ENCODE data around the gene REEP3.

Gene REEP3

DNA sequence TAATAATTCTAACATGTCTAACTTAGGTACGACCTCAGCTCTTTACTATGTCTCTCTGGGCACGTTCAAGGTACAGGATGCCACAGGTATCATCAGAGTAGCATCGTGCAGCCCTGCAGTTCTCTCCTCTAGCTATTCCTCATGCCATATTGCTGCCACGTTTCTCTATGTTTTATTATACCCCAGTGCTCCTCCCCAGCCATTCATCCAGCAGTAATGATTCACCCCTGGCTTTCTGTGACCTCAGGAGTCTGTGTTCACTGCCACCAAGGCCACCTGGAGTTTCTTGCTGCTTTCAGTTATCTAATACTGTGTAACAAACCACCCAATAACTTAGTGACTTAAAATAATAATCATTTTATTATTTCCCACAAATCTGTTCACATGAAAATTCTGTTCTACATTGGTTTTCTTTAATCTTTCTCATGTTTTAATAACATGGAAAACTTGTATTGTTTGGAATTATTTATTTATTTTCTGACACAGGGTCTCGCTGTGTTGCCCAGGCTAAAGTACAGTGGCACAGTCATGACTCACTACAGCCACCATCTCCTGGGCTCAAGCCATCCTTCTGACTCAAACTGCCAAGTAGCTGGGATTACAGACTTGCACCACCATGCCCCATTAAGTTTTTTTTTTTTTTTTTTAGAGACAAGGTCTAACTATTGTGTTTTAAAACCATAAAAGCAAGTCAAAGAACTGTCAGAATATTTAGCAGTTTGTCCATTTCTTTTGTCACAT lies 21.8 kb downstream of the REEP3 start:
- Histone ChIP-seq H3K4me2 (no peak overlapping the region), H3K4me1 (peaks cover 8% of the 10 kb centered on the region), H4K20me1 (peaks cover 36% of the 10 kb centered on the region; the same call in 1 of the 2 replicates)

DNA sequence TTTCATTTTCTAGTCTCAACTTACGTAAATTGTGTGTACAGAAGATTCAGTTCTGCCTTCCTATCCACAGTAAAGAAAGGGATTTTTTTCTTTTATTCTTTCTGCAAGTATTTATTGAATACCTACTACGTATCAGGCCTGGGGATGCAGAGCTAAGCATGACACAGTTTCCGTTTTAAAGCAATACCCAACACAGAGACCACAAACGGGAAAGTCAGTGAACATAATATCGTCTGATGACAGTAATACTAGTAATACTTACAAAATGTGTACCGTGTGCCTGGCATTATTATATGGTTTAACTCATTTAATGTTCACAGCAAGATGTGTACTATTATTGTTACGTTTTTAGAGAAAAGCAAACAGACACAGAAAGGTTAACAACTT lies 22.4 kb downstream of the REEP3 start:
- peaks cover 9% of the 10 kb centered on the region for H3K36me3 ChIP-seq
- no peak overlapping the region for H3K4me3 ChIP-seq
- 0 out of 2 replicates have a peak, but pooled peaks cover 4% of the 10 kb centered on the region for H3K9me3 ChIP-seq
- peaks cover 30% of the 10 kb centered on the region; the same call in 1 of the 2 replicates for H4K20me1 ChIP-seq
- TF ChIP-seq Cebpa-rat (IDR thresholded peaks at IDR 0.05): no peak
- no peak overlapping the region for H3K27ac ChIP-seq
- peaks cover 8% of the 10 kb centered on the region for H3K4me1 ChIP-seq
- H3K9ac ChIP-seq: no peak overlapping the region
- H3K27me3 ChIP-seq: no peaks in the 10 kb centered on the region
- no peak overlapping the region for H3K4me2 ChIP-seq

More for the DNA sequence above, 21.8 kb downstream of the REEP3 start:
- Histone ChIP-seq H3K27me3 (no peaks in the 10 kb centered on the region), H3K4me3 (no peak overlapping the region), H3K9me3 (0 out of 2 replicates have a peak, but pooled peaks cover 4% of the 10 kb centered on the region), H3K36me3 (peaks cover 9% of the 10 kb centered on the region), H3K27ac (no peak overlapping the region), H3K9ac (no peak overlapping the region)
- no peak for TF ChIP-seq Cebpa-rat (IDR thresholded peaks at IDR 0.05)

DNA sequence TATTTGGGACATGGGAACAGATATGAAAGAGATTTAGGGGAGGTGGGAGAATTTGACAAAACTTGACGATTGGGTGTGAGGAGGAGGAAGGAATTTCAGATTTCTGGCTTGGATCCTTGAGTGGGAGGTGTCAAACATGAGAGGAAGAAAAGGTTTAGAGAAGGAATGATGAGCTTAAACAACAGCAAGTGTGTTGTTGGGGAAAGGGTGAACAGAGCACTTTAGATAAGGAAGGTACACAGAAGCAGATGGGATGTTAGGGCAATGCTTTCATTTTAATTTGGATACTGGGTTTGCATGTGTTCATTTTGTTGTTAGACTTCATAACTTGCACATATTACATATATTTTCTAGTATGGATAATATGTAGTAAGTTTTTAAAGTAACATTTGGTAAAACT lies 23.2 kb downstream of the REEP3 start:
- no peak for TF ChIP-seq Cebpa-rat (IDR thresholded peaks at IDR 0.05)
- peaks cover 26% of the 10 kb centered on the region; the same call in 1 of the 2 replicates for H4K20me1 ChIP-seq
- H3K36me3 ChIP-seq: peaks cover 14% of the 10 kb centered on the region
- H3K4me1 ChIP-seq: peaks cover 8% of the 10 kb centered on the region
- no peaks in the 10 kb centered on the region for H3K27me3 ChIP-seq
- H3K9ac ChIP-seq: no peak overlapping the region
- 0 out of 2 replicates have a peak, but pooled peaks cover 4% of the 10 kb centered on the region for H3K9me3 ChIP-seq
- H3K27ac ChIP-seq: no peak overlapping the region
- H3K4me2 ChIP-seq: no peak overlapping the region
- no peak overlapping the region for H3K4me3 ChIP-seq

DNA sequence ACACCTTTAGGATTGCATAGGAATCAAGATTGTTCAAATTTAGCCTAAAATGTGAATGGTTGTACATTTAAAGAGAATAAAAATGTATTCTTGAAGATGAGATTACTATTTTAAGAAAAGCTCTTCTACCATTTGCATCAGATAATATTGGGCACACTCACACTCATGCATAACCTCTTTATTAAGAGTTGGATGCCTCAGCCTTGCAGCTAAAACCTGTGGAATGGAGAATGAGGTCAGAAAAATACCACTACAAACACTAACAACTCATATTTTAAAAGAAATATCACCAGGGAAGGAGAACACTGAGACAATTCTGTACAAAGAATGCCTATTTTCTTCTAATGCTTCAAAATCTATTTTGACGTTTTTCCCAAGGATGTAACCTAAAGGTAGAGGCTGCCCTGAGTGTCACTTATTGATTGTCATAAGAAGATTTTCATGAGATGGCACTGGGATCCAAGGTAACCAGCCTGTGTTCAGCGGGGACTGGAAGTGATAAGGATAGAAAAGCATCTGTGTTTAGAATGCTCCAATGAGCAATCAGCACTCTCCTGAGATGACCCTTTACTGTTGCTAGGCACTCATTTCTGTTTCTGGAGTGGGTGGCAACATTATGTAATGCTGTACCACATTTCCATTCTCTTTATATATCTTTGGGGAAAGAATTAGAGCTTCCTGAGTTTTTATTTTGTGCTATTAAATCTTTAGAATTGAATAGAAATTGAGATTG lies 26.6 kb downstream of the REEP3 start:
- Histone ChIP-seq H3K27me3 (no peaks in the 10 kb centered on the region), H3K27ac (no peak overlapping the region), H4K20me1 (peaks cover 46% of the 10 kb centered on the region), H3K36me3 (peaks cover 14% of the 10 kb centered on the region), H3K4me2 (no peak overlapping the region), H3K4me3 (no peak overlapping the region), H3K9ac (no peak overlapping the region), H3K4me1 (no peaks in the 10 kb centered on the region), H3K9me3 (0 out of 2 replicates have a peak, but pooled peaks cover 4% of the 10 kb centered on the region)
- TF ChIP-seq Cebpa-rat (IDR thresholded peaks at IDR 0.05): no peak

DNA sequence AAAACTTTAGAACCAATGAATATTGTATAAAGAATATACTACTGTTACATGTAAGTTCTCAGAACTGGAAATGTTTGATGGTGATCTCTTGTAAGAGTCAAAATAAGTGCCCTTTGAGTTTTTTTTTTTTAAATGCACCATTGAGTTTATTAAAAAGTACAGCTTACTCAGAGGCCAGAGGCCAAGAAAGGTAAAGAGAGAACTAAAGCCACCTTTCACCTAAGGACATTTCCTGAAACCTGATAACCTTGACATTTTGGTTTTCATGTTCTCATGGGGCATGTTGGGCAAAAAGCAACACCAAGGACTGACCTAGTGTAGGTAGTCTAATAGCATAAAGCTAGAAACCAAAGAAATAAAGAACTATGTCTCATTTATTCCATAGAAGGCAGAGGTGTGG lies 27.7 kb downstream of the REEP3 start:
- H3K36me3 ChIP-seq: peaks cover 14% of the 10 kb centered on the region
- no peaks in the 10 kb centered on the region for H3K27me3 ChIP-seq
- no peaks in the 10 kb centered on the region for H3K4me1 ChIP-seq
- H3K4me3 ChIP-seq: no peak overlapping the region
- no peak overlapping the region for H3K27ac ChIP-seq
- no peak overlapping the region for H3K4me2 ChIP-seq
- peaks cover 44% of the 10 kb centered on the region for H4K20me1 ChIP-seq
- H3K9ac ChIP-seq: no peak overlapping the region
- TF ChIP-seq Cebpa-rat (IDR thresholded peaks at IDR 0.05): no peak
- 0 out of 2 replicates have a peak, but pooled peaks cover 4% of the 10 kb centered on the region for H3K9me3 ChIP-seq

DNA sequence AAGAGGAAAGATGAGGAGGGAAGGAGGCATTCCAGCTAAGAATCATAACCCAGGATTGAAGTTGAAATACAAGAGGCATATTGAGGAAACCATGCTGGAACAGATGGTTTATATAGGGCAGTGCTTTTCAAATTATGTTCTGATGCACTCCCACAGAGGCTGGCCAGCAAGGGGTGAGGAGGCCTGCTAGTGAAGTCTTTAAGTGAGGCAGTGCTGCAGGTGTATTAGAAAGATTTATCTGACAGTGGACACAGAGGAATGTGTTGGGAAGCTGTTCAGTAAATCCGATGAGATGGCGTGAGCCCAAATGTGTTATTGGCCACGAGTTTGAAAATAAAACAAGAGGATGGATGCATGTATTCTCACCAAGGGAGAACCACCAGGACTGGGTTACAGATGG lies 28.6 kb downstream of the REEP3 start:
- Histone ChIP-seq H3K4me1 (peaks cover 8% of the 10 kb centered on the region), H3K4me2 (no peak overlapping the region), H3K27me3 (no peaks in the 10 kb centered on the region), H3K9me3 (0 out of 2 replicates have a peak, but pooled peaks cover 4% of the 10 kb centered on the region), H3K4me3 (no peak overlapping the region), H3K36me3 (peaks cover 14% of the 10 kb centered on the region), H3K9ac (no peak overlapping the region), H4K20me1 (peaks cover 47% of the 10 kb centered on the region), H3K27ac (no peak overlapping the region)
- no peak for TF ChIP-seq Cebpa-rat (IDR thresholded peaks at IDR 0.05)

DNA sequence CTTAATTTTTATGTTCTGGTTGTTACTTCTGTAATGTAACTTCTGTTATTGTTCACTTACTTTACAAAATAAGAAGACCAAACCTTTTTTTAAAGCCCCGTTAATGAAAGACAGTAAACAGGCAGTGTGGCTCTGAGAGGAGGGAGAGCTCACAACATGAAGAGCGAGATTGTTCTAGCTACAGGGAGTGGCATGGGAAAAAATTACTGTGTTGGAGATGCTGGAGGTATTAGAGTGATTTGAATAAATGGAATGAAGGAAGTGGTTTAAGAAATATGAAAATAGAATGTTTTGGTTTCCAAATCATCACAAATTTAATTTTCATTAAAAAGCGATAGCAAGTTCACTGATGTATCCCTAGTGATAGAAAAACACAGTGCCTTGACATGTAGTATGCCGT lies 31.8 kb downstream of the REEP3 start:
- no peak overlapping the region for H3K4me2 ChIP-seq
- no peak for TF ChIP-seq Cebpa-rat (IDR thresholded peaks at IDR 0.05)
- no peak overlapping the region for H3K4me3 ChIP-seq
- H3K9me3 ChIP-seq: peaks cover 4% of the 10 kb centered on the region; the same call in 1 of the 2 replicates
- peaks cover 12% of the 10 kb centered on the region for H3K4me1 ChIP-seq
- H3K36me3 ChIP-seq: peaks cover 4% of the 10 kb centered on the region; the same call in 1 of the 2 replicates
- H3K27me3 ChIP-seq: no peaks in the 10 kb centered on the region
- no peak overlapping the region for H3K9ac ChIP-seq
- no peak overlapping the region for H3K27ac ChIP-seq
- H4K20me1 ChIP-seq: peaks cover 56% of the 10 kb centered on the region

DNA sequence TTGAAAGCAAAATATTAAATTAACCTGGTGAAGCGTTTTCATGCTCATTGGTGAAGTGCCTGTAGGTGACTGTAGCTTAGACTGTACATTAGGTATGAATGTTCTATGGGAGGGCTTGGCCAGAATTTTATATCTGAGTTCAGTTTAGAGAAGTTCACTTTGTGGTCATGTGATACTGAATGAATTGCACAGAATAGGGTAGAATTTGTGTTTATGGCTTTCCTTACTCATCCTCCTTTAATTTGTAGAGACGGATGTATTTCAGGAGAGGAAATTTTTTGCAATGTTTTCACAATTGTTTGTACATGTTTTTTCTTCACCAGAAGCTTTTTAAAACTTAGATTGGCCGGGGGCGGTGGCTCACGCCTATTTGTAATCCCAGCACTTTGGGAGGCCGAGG lies 32.3 kb downstream of the REEP3 start:
- Histone ChIP-seq H3K4me3 (no peak overlapping the region), H3K9ac (no peak overlapping the region)

DNA sequence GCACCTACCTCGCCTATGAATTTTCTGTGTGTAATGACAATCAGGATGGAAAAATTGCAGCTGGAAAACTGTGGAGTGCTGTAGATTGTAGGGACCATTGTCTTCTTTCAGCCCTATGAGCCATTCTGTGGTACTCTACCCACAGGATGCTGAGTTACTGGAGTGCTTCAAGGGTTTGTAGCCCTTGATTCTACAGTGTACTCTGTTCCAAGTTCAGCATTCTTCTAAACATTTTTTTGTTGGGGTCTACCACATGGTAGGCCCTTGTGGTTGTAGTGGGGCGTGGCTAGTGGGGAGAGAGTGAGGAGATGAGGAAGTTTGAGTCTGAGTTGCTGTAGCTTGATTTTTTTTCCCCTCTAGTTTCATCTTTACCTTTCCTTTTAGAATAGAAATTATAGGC lies 33.5 kb downstream of the REEP3 start:
- Histone ChIP-seq H3K4me2 (no peak overlapping the region), H3K36me3 (no peaks in the 10 kb centered on the region; the same call in 1 of the 2 replicates), H3K4me3 (no peak overlapping the region), H3K27ac (no peak overlapping the region), H3K27me3 (no peaks in the 10 kb centered on the region), H4K20me1 (peaks cover 65% of the 10 kb centered on the region), H3K9ac (no peak overlapping the region), H3K4me1 (peaks cover 12% of the 10 kb centered on the region), H3K9me3 (peaks cover 4% of the 10 kb centered on the region; the same call in 1 of the 2 replicates)
- TF ChIP-seq Cebpa-rat (IDR thresholded peaks at IDR 0.05): no peak

More for the DNA sequence above, 32.3 kb downstream of the REEP3 start:
- Histone ChIP-seq H3K4me2 (no peak overlapping the region), H3K27me3 (no peaks in the 10 kb centered on the region), H3K27ac (no peak overlapping the region), H3K4me1 (peaks cover 12% of the 10 kb centered on the region), H4K20me1 (peaks cover 61% of the 10 kb centered on the region), H3K9me3 (peaks cover 4% of the 10 kb centered on the region; the same call in 1 of the 2 replicates), H3K36me3 (peaks cover 4% of the 10 kb centered on the region; the same call in 1 of the 2 replicates)
- TF ChIP-seq Cebpa-rat (IDR thresholded peaks at IDR 0.05): no peak

DNA sequence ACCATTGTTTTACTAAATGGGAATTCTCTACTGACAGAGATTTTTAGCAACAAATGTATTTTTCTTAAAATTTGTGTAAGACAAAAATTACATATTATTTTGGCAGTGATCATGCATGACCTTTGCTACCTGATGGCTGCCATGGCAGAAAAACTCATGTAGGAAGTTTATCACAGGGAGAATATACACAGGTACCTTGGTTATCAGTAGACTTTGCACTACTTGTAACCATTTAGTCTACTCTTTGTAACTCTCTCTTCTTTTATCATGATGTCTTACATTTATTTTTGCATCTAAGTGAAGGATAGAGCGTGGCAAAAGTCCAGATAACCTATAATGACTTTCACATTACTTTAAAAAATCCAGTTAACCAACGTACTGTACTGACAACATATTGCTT lies 34.1 kb downstream of the REEP3 start:
- Histone ChIP-seq H3K9me3 (peaks cover 4% of the 10 kb centered on the region; the same call in 1 of the 2 replicates), H3K27ac (no peak overlapping the region), H3K4me1 (peaks cover 12% of the 10 kb centered on the region), H3K9ac (no peak overlapping the region), H4K20me1 (peaks cover 61% of the 10 kb centered on the region; the same call in 1 of the 2 replicates), H3K27me3 (no peaks in the 10 kb centered on the region), H3K4me2 (no peak overlapping the region), H3K4me3 (no peak overlapping the region), H3K36me3 (no peaks in the 10 kb centered on the region; the same call in 1 of the 2 replicates)
- no peak for TF ChIP-seq Cebpa-rat (IDR thresholded peaks at IDR 0.05)

Measured in BLaER1 (cell line).